ENCODE results near the gene UGCG.
"Not testable (repeated sequence)": the region's sequence is repeated elsewhere in the genome, so short reads cannot be mapped to it uniquely, and the experiment has no call there.

UGCG gene

DNA sequence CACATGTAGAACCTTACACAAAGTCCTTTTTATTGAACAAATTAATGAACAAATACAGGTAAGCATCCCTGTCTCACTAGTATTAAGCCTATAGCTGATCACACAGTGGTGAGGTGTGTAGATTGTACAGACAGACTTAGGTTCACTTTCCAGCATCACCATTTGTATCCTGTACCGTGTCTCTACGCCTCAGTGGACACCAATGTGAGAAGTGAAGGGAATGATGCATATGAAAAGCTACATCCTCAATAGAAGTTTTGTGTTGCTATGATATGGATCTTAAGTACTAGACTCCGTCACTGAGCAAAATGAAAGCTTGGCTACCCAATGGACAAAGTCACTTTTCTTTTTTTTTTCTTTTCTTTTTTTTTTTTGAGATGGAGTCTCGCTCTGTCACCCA, 46.6 kb downstream of the UGCG start:
- Histone ChIP-seq H3K9ac (ENCODE audit: low read depth, low read length) (no peak overlapping the region), H3K4me3 (ENCODE audit: low read depth, low read length) (no peak overlapping the region), H3K27me3 (ENCODE audit: control insufficient read depth, insufficient read depth, low read length) (no peaks in the 10 kb centered on the region), H3K9me3 (ENCODE audit: control insufficient read depth, insufficient read depth, low read length) (no peaks in the 10 kb centered on the region), H3K36me3 (ENCODE audit: control insufficient read depth, insufficient read depth, low read length) (no peaks in the 10 kb centered on the region), H3K4me1 (ENCODE audit: control insufficient read depth, insufficient read depth, low read length) (no peaks in the 10 kb centered on the region)

DNA sequence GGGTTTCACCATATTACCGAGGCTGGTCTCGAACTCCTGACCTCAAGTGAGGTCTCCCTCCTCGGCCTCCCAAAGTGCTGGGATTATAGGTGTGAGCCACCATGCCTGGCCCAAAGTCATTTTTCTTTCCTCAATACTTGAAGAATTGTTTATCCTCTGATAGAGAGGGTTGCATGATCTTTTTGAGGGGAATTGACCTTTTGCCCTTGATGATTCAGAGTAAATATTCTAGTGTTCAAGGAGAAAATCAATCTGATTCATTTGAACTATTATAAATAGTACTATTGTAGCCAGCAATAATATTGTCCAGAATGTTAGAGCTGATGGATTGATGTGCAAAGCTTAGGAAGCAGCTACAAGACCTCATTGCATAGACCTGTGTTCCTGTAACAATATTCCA, 47.1 kb downstream of the UGCG start:
- Histone ChIP-seq H3K9ac (ENCODE audit: low read depth, low read length) (no peak overlapping the region), H3K4me1 (ENCODE audit: control insufficient read depth, insufficient read depth, low read length) (no peaks in the 10 kb centered on the region), H3K27me3 (ENCODE audit: control insufficient read depth, insufficient read depth, low read length) (no peaks in the 10 kb centered on the region), H3K4me3 (ENCODE audit: low read depth, low read length) (no peak overlapping the region), H3K9me3 (ENCODE audit: control insufficient read depth, insufficient read depth, low read length) (no peaks in the 10 kb centered on the region), H3K36me3 (ENCODE audit: control insufficient read depth, insufficient read depth, low read length) (no peaks in the 10 kb centered on the region)

GRCh38 chr9:111944241-111944866, 47.7 kb downstream of the UGCG start:
- Histone ChIP-seq H3K4me1 (ENCODE audit: control insufficient read depth, insufficient read depth, low read length) (no peaks in the 10 kb centered on the region), H3K9ac (ENCODE audit: low read depth, low read length) (no peak overlapping the region), H3K9me3 (ENCODE audit: control insufficient read depth, insufficient read depth, low read length) (no peaks in the 10 kb centered on the region), H3K4me3 (ENCODE audit: low read depth, low read length) (no peak overlapping the region), H3K27me3 (ENCODE audit: control insufficient read depth, insufficient read depth, low read length) (no peaks in the 10 kb centered on the region), H3K36me3 (ENCODE audit: control insufficient read depth, insufficient read depth, low read length) (no peaks in the 10 kb centered on the region)

DNA sequence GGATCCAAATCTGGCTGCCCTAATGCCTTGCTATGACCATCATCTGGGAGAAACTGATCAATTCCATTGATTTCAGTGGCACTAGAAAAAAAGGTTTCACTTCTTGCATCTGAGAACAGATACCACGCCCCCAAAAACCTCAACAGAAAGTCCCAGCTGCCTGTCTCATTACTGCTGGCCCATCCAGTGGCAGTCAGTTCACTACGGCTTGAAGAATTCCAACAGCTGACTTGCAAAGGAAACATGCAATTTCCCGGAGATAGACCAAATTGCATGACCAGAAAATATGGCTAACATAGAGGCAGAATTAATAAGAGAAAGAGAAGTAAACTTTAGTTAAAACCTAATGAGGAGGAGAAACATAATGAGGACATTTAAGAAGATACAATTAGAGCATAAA, 48.6 kb downstream of the UGCG start:
- Histone ChIP-seq H3K36me3 (ENCODE audit: control insufficient read depth, insufficient read depth, low read length) (no peaks in the 10 kb centered on the region), H3K9ac (ENCODE audit: low read depth, low read length) (no peak overlapping the region), H3K4me1 (ENCODE audit: control insufficient read depth, insufficient read depth, low read length) (no peaks in the 10 kb centered on the region), H3K4me3 (ENCODE audit: low read depth, low read length) (no peak overlapping the region), H3K27me3 (ENCODE audit: control insufficient read depth, insufficient read depth, low read length) (no peaks in the 10 kb centered on the region), H3K9me3 (ENCODE audit: control insufficient read depth, insufficient read depth, low read length) (no peaks in the 10 kb centered on the region)

DNA sequence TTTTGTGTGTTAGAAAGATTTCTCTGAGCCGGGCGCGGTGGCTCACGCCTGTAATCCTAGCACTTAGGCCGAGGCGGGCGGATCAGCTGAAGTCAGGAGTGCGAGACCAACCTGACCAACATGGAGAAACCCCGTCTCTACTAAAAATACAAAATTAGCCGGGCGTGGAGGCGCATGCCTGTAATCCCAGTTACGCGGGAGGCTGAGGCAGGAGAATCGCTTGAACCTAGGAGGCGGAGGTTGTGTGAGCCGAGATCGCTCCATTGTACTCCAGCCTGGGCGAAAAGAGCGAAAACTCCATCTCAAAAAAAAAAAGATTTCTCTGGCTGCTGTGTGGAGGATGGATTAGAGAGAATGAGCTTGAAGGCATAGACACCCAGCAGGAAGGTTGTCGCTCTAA, 51.5 kb downstream of the UGCG start:
- not testable (repeated sequence) for H3K4me1 ChIP-seq (ENCODE audit: control insufficient read depth, insufficient read depth, low read length); H3K36me3 ChIP-seq (ENCODE audit: control insufficient read depth, insufficient read depth, low read length); H3K27me3 ChIP-seq (ENCODE audit: control insufficient read depth, insufficient read depth, low read length)

DNA sequence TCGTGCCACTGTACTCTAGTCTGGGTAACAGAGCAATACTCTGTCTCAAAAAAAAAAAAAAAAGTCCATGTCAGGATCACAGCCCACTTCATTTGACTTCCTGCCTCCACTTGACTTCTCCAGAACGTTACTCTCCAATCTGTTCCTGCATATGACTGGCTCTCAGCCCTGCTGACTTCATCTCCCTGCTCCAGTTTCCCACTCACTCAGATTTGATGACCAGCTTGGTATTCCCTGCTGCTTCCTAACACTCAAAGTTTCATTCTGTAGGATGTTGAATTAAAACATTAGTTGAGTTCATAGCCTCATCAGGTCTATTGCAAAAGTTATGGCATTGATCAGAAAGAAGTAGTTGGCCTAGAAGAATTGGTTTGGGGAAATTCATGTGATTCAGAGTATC, 52.3 kb downstream of the UGCG start:
- Histone ChIP-seq H3K9ac (ENCODE audit: low read depth, low read length) (no peak overlapping the region), H3K4me1 (ENCODE audit: control insufficient read depth, insufficient read depth, low read length) (no peaks in the 10 kb centered on the region), H3K9me3 (ENCODE audit: control insufficient read depth, insufficient read depth, low read length) (no peaks in the 10 kb centered on the region), H3K4me3 (ENCODE audit: low read depth, low read length) (no peak overlapping the region), H3K36me3 (ENCODE audit: control insufficient read depth, insufficient read depth, low read length) (no peaks in the 10 kb centered on the region), H3K27me3 (ENCODE audit: control insufficient read depth, insufficient read depth, low read length) (peaks cover 11% of the 10 kb centered on the region)

More for the DNA sequence above, 51.5 kb downstream of the UGCG start:
- H3K9me3 ChIP-seq (ENCODE audit: control insufficient read depth, insufficient read depth, low read length); H3K4me3 ChIP-seq (ENCODE audit: low read depth, low read length); H3K9ac ChIP-seq (ENCODE audit: low read depth, low read length): not testable (repeated sequence)

- Histone ChIP-seq H3K4me1 (ENCODE audit: control insufficient read depth, insufficient read depth, low read length) (no peaks in the 10 kb centered on the region), H3K9ac (ENCODE audit: low read depth, low read length) (no peak overlapping the region), H3K4me3 (ENCODE audit: low read depth, low read length) (no peak overlapping the region), H3K36me3 (ENCODE audit: control insufficient read depth, insufficient read depth, low read length) (no peaks in the 10 kb centered on the region), H3K27me3 (ENCODE audit: control insufficient read depth, insufficient read depth, low read length) (peaks cover 16% of the 10 kb centered on the region), H3K9me3 (ENCODE audit: control insufficient read depth, insufficient read depth, low read length) (no peaks in the 10 kb centered on the region)
Measured at GRCh38 chr9:111949919-111950318, 53.3 kb downstream of the UGCG start.

GRCh38 chr9:111952559-111952958, 55.9 kb downstream of the UGCG start:
- no peak overlapping the region for H3K9ac ChIP-seq (ENCODE audit: low read depth, low read length)
- H3K36me3 ChIP-seq (ENCODE audit: control insufficient read depth, insufficient read depth, low read length), result no peaks in the 10 kb centered on the region
- peaks cover 28% of the 10 kb centered on the region for H3K27me3 ChIP-seq (ENCODE audit: control insufficient read depth, insufficient read depth, low read length)
- no peaks in the 10 kb centered on the region for H3K9me3 ChIP-seq (ENCODE audit: control insufficient read depth, insufficient read depth, low read length)
- H3K4me1 ChIP-seq (ENCODE audit: control insufficient read depth, insufficient read depth, low read length), result peaks cover 5% of the 10 kb centered on the region
- H3K4me3 ChIP-seq (ENCODE audit: low read depth, low read length), result no peak overlapping the region

DNA sequence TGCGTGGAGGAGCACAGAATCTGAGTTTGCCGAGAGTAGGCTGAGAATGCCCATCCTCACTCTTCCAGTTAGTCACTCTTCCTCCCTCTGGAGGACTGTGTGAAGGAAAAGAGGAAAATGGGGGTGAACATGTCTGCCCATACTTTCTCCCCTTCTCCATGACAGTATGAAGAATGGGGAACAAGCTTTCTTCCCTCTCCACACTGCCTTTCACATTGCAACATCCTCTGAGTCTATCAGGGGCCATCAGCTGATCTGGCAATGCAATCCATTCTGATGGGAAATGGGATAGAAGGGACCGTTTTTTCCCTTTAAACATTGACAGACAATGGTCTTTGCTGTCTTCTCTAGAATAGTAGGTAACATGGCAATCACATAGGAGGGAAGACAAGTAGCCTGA, 56.8 kb downstream of the UGCG start:
- H3K36me3 ChIP-seq (ENCODE audit: control insufficient read depth, insufficient read depth, low read length), result no peaks in the 10 kb centered on the region
- H3K9ac ChIP-seq (ENCODE audit: low read depth, low read length), result no peak overlapping the region
- H3K4me3 ChIP-seq (ENCODE audit: low read depth, low read length), result no peak overlapping the region
- no peaks in the 10 kb centered on the region for H3K9me3 ChIP-seq (ENCODE audit: control insufficient read depth, insufficient read depth, low read length)
- peaks cover 5% of the 10 kb centered on the region for H3K4me1 ChIP-seq (ENCODE audit: control insufficient read depth, insufficient read depth, low read length)
- peaks cover 28% of the 10 kb centered on the region for H3K27me3 ChIP-seq (ENCODE audit: control insufficient read depth, insufficient read depth, low read length)

GRCh38 chr9:111955048-111955447, 58.4 kb downstream of the UGCG start:
- no peak overlapping the region for H3K4me3 ChIP-seq (ENCODE audit: low read depth, low read length)
- H3K9me3 ChIP-seq (ENCODE audit: control insufficient read depth, insufficient read depth, low read length), result no peaks in the 10 kb centered on the region

DNA sequence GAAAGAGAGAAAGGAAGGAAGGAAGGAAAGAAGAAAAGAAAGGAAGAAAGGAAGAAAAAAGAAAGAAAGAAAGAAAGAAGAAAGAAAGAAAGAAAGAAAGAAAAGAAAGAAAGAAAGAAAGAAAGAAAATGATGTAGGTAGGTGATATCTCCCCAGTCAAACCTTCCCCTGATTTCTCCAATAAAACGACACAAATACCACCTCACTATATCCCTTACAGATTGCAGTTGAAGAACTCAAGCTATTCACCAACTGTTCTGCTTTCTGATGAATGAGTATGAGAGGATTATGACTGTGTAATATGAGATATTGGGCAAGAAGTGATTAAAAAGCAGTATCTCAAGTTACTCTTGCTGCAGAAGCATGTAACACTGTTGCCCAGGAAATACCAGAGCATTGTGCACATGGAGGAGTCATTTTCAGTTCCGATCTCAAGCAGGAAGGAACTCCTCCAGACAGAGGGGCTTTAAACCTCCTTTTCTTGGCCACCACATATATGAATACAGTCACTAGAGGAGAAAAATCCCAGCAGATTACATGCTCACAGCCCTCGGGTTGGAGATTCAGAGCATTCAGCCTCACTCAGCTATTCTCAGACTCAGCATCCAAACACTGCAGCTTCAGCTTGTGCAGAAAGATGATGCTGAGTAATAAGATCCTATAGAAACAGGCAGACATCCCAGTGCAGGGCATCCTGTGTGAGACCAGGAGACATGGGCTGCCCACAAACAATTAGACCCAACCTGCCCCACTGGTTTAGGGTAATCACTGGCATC, 61.4 kb downstream of the UGCG start:
- peaks cover 25% of the 10 kb centered on the region for H3K27me3 ChIP-seq (ENCODE audit: control insufficient read depth, insufficient read depth, low read length)
- H3K9ac ChIP-seq (ENCODE audit: low read depth, low read length), result no peak overlapping the region
- H3K4me3 ChIP-seq (ENCODE audit: low read depth, low read length), result no peak overlapping the region
- no peaks in the 10 kb centered on the region for H3K36me3 ChIP-seq (ENCODE audit: control insufficient read depth, insufficient read depth, low read length)
- H3K4me1 ChIP-seq (ENCODE audit: control insufficient read depth, insufficient read depth, low read length), result peaks cover 5% of the 10 kb centered on the region
- no peaks in the 10 kb centered on the region for H3K9me3 ChIP-seq (ENCODE audit: control insufficient read depth, insufficient read depth, low read length)

More at GRCh38 chr9:111955048-111955447, 58.4 kb downstream of the UGCG start:
- peaks cover 5% of the 10 kb centered on the region for H3K4me1 ChIP-seq (ENCODE audit: control insufficient read depth, insufficient read depth, low read length)
- peaks cover 28% of the 10 kb centered on the region for H3K27me3 ChIP-seq (ENCODE audit: control insufficient read depth, insufficient read depth, low read length)
- no peaks in the 10 kb centered on the region for H3K36me3 ChIP-seq (ENCODE audit: control insufficient read depth, insufficient read depth, low read length)
- H3K9ac ChIP-seq (ENCODE audit: low read depth, low read length), result no peak overlapping the region

Data from iPS-15b (cell line).